HUDEP-2 (cell line): Measurements from ENCODE around the gene SLC12A4.

ENCODE experiments used
- DNase-seq, 76 experiments: peaks; one replicate each; lab custom pipeline; 2025; ENCODE audit not compliant: unreplicated experiment in 76 of 76; lab: John Stamatoyannopoulos, UW

Gene SLC12A4

GRCh38 chr16:67965668-67966548 is 2.5 kb downstream of the SLC12A4 start:
- no peak for DNase-seq

DNA sequence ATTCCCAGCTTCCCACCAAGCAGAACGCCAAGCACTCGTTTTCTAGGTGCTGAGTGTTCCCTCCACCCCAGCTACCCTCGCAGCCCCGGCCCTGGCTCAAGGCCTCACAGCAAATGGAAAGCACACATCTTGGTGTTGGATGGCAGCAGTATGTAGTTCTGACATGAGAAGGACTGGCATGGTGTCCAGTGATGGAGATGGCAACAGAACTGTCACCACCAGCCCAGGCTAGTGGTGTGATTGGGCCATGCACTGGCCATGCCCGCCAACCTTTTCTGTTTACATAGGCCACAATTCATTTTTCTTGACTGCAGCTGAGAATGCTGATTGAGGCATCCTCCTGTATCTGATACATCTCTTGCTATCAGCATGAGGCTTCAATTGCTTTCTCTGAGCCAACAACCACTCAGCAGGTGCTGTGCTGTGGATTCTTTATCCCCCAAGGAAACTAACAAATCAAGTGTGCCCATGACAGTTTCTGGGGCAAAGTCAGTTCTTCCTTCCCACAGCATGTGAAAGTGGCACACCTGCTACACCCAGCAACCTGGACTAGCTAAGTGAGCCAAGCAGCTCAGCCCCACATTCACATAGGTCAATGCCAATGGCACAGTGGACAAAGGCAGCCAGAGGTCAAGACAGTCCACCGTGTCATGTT is 3.8 kb downstream of the SLC12A4 start:
- DNase-seq = no peak

DNA sequence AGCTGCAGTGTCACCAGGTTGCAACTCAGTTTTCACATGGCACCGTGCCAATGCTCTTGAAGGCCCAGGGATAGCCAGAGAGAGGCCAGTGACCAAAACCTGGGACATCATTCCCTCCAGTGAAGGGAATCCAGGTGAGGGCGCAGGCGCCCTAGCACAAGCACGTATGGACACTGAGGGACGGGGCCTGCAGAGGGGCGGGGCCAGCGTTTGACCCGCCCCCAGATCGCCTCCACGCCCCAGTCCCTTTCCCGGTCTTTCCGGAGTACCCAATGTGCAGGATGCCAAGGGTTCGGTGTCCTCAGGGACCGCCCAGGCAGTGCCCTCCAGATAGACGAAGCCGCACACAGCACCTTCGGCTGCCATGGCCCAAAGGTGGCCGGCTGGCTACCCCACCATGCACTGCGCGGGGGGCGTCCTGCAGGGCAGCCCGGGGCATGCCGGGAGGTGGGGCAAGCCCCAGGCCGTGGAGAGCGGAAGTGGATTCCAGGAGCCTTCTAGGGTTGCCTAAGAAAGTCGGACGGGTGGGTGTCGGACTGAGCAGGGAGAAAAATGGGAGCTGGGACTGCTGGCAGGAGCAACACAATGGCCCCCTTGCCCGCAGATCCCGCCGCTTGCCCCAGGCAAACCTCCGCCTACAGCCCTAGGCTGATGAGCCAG is 4.6 kb downstream of the SLC12A4 start:
- DNase-seq = no peak

- DNase-seq = no peak
Measured at GRCh38 chr16:67963292-67963661, 5.2 kb downstream of the SLC12A4 start.

- DNase-seq = no peak
Measured at GRCh38 chr16:67962135-67962534, 6.3 kb downstream of the SLC12A4 start.

DNA sequence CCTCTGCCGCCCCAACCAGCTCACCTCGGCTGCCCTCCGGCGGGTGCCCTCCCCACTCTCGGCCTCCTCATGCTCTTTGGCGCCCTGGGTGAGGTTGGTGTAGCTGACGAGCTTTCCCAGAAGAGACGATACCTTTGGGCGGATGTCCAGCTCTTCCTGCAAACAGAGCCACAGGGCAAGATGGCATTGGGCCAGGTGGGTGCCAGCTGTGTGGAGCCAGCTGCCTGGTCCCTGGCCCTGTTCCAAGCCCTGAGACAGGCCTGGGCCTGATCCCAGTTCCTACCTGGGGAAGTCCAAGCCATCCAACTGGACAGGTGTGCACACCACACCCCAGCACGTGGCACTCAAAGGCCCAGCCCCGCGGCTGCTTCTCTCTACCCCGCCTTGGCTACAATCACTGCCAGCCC is 6.9 kb downstream of the SLC12A4 start:
- no peak for DNase-seq

- no peak for DNase-seq
Measured at GRCh38 chr16:67959536-67960329, 8.7 kb downstream of the SLC12A4 start.

GRCh38 chr16:67957622-67958021 is 10.8 kb downstream of the SLC12A4 start:
- DNase-seq = no peak

GRCh38 chr16:67954421-67955196 is 13.8 kb downstream of the SLC12A4 start:
- DNase-seq = no peak

DNA sequence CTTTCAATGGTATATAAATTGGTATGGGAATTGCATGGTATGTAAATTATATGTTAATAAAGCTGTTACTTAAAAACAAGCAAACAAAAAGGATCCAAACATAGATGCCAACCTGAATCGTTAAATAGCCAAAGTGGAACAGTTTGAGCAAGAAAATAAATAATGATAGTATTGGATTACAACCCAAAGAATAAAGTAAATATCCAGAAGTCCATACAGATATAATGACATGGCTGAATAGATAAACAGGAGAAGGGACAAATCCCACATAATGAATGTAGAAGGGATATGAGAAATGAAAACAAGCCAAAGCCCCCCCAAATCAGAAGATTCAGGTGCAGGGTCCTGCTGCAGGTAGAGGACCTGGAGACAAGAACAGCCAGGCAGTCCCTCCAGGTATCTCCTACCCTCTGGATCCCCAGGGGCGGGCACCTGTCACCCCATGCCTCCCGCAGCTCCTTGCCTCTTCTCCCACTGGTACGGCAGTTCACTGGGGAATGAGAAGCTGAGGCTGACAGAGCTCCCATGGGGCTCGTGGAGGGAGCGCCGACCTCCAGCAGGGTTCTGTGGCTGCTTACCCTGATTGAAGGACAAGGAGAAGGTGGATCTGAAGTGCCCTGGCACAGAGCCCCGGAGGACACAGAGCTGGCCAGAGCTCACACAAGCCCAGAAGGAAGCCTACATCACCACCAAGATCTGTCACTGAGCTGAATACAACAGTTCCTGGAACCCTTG is 14.6 kb downstream of the SLC12A4 start:
- DNase-seq = no peak

DNA sequence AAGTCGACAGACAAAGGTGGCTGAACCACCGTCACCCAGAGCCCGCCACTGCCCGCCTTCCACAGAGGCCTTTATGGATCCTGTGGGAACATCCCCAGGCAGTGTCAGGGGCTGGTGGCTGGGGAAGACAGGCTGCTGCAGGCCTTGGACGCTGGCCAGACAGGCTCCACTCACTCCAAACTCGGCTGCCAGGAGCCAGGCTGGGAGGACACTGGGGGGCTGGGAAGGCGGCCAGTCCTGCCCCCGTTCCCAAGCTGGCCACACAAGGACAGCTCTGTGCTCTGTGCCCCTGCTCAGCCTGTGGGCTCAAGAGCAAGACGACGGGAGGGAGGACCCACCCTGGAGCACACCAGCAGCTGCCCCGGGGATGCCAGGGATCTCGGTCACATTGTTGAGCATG is 17.0 kb downstream of the SLC12A4 start:
- DNase-seq = no peak

DNA sequence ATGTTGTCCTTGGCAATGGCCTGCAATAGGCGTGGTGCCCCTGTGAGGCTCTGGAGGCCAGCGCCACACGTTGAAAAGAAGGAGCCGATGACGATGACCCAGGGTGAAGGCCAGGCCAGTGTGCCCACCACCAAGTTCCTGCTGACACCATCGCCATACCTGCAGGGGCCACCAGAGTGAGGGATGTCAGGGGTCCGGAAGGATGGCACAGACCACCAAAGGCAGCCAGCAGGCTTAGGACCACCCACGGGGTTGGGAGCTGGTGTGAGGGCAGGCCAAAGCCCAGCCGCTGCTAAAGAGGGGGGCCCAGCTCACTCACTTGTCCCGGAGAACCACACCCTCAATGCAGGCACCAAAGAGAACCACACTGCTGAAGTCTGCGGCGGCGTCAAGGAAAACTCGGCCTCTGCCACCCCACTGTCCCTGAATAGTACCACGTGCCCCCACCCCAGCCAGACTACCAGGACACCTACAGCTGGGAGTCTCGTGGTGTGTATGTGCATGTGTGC is 18.0 kb downstream of the SLC12A4 start:
- DNase-seq = no peak

DNA sequence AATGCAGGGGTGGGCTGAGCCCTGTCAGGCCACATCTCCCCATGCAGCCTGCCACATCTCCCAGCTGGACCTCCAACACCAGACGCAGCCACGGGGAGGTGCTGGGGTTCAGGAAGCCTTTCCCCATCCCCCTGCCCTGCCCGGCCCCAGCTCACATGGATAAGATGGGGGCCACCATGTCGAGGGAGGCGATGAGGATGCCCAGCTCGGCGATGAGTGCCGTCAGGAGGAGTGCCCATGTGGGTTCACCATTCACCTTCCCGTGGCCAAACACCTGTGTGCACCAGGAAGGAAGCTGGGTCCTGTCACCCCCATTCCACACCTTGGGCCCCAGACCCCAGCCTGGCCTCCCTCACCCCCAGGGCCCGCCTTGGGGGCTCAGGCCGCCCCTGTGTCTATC is 18.8 kb downstream of the SLC12A4 start:
- DNase-seq = no peak

DNA sequence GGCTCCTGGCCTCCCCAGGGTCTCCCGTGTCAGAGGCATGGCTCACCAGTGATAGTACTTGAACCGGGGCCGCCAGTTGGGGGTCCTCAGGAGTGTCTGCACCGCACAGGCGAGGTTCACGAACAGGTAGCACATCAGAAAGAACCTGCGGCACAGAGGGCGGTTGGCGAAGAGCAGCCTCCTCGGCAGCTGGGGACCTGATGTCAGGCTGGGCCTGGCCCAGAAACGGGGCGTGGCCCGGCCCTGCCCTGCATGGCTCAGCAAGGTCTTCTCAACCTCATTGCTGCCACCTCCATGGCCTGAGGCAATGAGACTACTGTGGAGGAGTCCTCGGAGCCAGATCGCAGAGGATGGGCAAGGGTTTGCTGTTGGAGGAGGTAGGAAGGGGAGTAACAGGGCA is 20.4 kb downstream of the SLC12A4 start:
- DNase-seq = peak in 12 of 76 experiments; percentile 8 to 40 (median 18)

DNA sequence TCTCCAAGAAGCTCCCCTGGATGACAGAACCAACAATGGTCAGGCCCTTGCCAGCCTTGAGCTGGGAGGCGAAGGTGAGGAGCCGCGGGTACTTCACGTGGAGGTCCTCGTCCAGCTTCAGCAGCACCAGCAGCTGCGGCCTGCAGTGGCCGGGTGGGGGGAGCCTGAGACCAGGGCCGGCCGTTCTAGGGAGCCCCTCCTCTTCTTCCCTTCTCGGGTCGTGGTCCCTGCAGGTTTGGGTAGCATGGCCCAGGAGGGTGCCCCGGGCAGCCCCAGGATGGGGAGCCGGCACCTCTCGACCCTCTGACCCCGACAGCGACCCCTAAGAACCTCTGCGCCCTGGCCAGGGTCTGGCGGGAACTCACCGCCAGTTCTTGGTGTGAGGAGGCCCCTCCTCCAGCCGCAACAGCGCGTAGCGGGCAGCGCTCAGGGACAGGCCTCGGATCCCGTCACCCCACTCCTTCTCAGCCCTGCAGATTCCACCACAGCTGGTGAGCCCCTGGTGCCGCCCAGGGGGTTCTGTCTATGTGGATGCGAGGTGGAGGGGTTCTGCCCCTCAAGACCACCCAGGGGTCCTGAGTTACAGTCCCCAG is 21.4 kb downstream of the SLC12A4 start:
- no peak for DNase-seq

DNA sequence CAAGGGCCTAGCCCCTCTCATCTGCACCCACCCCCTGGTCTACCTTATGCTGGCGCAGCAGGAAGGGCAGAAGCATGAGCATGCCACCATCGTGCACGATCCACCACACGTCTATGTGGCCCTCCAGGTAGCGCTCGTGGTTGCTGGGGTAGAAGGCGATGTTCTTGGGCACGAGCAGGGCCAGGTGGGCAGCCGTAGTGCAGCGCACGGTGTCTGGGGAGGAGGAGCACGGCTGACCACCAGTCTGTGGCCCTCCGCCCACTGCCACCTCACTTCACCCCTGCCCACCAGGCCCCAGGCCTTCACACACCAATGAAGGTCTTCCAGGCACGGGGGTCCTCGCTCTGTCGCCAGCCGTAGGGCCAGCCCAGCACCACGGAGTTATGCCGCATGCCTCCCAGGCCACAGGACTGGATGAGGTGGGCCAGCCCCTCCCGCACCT is 22.3 kb downstream of the SLC12A4 start:
- no peak for DNase-seq

DNA sequence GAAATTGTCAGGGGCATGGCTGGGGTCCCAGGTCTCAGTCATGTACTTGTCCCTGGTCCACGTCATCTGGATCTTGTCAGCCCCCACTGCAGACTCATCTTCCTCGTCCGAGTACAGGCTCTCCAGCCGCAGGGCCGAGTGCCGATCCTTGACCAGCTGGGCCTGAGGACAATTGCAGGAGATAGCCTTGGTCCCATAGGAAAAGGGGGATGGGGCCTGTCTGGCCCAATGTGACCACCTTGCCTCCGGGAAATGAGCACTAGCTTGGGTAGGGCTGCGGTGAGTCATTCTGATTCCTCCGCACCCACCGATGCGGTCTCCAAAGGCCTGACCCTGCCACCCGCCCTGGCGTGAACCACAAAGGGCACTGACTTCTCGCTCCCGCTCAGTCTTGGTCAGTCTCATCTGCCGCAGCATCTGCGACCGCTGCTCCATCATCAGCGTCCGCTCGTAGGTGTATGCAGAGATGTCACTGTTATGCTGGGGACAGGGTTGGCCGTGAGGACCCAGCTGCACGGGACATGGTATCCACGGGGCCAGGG is 23.0 kb downstream of the SLC12A4 start:
- no peak for DNase-seq

DNA sequence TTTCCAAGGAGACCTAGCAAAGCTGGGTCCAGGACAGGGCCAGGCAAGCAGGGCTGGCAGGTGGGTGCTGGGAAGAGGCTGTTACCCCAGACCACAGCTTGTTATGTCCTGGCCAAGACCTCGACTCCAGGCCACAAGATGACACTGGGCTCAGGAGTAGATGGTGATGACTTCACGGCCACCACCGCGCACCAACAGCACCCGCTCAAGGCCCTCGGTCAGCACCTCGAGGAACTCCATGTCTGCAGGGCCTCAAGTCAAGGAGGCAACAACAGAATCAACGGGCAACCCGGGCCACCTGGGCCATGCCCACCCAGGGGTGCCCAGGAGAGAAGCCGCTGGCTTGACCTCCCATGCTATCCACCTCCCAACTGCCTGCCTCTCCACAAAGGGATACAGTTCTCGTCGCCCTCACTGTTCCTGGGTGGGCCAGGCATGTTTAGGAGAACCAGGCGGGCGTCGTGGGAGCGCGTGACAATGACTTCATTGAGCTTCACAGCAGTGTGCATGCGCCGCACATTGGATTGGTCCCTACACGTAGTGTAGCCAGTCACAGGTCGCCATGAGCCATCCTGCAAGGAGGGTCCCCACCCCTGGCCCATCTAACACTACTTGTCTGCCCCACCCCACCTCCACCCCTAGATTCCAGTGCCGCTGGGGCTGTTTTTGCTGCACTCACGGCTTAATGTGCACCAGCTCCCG is 23.6 kb downstream of the SLC12A4 start:
- DNase-seq = no peak
